Measurements from ENCODE around the gene MIER1.
"Not testable (repeated sequence)": the region's sequence is repeated elsewhere in the genome, so short reads cannot be mapped to it uniquely, and the experiment has no call there.

MIER1 gene

GRCh38 chr1:66940981-66941380 lies 16.2 kb downstream of the MIER1 start:
- DNase-seq, result no peak

- no peak for DNase-seq
These were observed 18.7 kb downstream of the MIER1 start for GRCh38 chr1:66943361-66943969.

GRCh38 chr1:66944330-66945274 lies 19.8 kb downstream of the MIER1 start:
- peak; percentile 67 for DNase-seq

- no peak for DNase-seq
These were observed 20.5 kb downstream of the MIER1 start for GRCh38 chr1:66945316-66945715.

GRCh38 chr1:66947267-66947666 lies 22.5 kb downstream of the MIER1 start:
- DNase-seq, result no peak

GRCh38 chr1:66951513-66951912 lies 26.7 kb downstream of the MIER1 start:
- peak; percentile 62 for DNase-seq

- no peak for DNase-seq
These were observed 29.4 kb downstream of the MIER1 start for GRCh38 chr1:66954208-66954607.

- DNase-seq, result no peak
These were observed 33.1 kb downstream of the MIER1 start for GRCh38 chr1:66957938-66958337.

GRCh38 chr1:66966188-66966873 lies 41.5 kb downstream of the MIER1 start:
- not testable (repeated sequence) for DNase-seq

- no peak for DNase-seq
These were observed 43.8 kb downstream of the MIER1 start for GRCh38 chr1:66968574-66968973.

GRCh38 chr1:66978201-66978600 lies 53.4 kb downstream of the MIER1 start:
- no peak for DNase-seq

GRCh38 chr1:66979621-66980020 lies 54.8 kb downstream of the MIER1 start:
- not testable (repeated sequence) for DNase-seq

- peak; percentile 11 for DNase-seq
These were observed 56.1 kb downstream of the MIER1 start for GRCh38 chr1:66980745-66981367.

GRCh38 chr1:66981679-66982078 lies 56.9 kb downstream of the MIER1 start:
- DNase-seq, result no peak

- no peak for DNase-seq
These were observed 57.9 kb downstream of the MIER1 start for GRCh38 chr1:66982561-66983260.

GRCh38 chr1:66984491-66984890 lies 59.7 kb downstream of the MIER1 start:
- no peak for DNase-seq

GRCh38 chr1:66985835-66986234 lies 61.0 kb downstream of the MIER1 start:
- DNase-seq, result no peak

- no peak for DNase-seq
These were observed 68.3 kb downstream of the MIER1 start for GRCh38 chr1:66993076-66993475.

- peak; percentile 71 for DNase-seq
These were observed 71.4 kb downstream of the MIER1 start for GRCh38 chr1:66996018-66996682.

GRCh38 chr1:66998972-66999371 lies 74.2 kb downstream of the MIER1 start:
- DNase-seq, result peak; percentile 3

GRCh38 chr1:66999640-67000400 lies 75.0 kb downstream of the MIER1 start:
- peak; percentile 6 for DNase-seq
